Skeletal muscle satellite cell (primary cell): Measurements from ENCODE around the gene STARD13.
A peak's percentile ranks its signal among the peaks of the same experiment; 100 is the strongest.
"Not testable (repeated sequence)": the region's sequence is repeated elsewhere in the genome, so short reads cannot be mapped to it uniquely, and the experiment has no call there.

Experiments used
- H3K27me3 ChIP-seq: 2 replicates; pipeline ENCODE4 v1.7.0; 2013; ENCODE audit warnings: low read length; ENCODE audit not compliant: control insufficient read depth, insufficient read depth
- H3K36me3 ChIP-seq: 2 replicates; pipeline ENCODE4 v1.7.0; 2013; ENCODE audit warnings: mild to moderate bottlenecking, control low read depth, low read length; ENCODE audit not compliant: insufficient read depth
- H3K4me1 ChIP-seq: 2 replicates; pipeline ENCODE4 v1.7.0; 2013; ENCODE audit warnings: low read length; ENCODE audit not compliant: control insufficient read depth, insufficient read depth
- H3K4me2 ChIP-seq: 2 replicates; pipeline ENCODE4 v1.7.0; 2013; ENCODE audit warnings: mild to moderate bottlenecking, low read length
- H3K4me3 ChIP-seq: 2 replicates; pipeline ENCODE4 v1.7.0; 2013; ENCODE audit warnings: low read length
- H3K9ac ChIP-seq: 2 replicates; pipeline ENCODE4 v1.7.0; 2013; ENCODE audit warnings: mild to moderate bottlenecking, low read depth, low read length, moderate library complexity
- H3K9me3 ChIP-seq: replicated peaks from 2 replicates; pipeline ENCODE4 v1.7.0; 2013; ENCODE audit warnings: mild to moderate bottlenecking, control low read depth, low read length

STARD13 gene

DNA sequence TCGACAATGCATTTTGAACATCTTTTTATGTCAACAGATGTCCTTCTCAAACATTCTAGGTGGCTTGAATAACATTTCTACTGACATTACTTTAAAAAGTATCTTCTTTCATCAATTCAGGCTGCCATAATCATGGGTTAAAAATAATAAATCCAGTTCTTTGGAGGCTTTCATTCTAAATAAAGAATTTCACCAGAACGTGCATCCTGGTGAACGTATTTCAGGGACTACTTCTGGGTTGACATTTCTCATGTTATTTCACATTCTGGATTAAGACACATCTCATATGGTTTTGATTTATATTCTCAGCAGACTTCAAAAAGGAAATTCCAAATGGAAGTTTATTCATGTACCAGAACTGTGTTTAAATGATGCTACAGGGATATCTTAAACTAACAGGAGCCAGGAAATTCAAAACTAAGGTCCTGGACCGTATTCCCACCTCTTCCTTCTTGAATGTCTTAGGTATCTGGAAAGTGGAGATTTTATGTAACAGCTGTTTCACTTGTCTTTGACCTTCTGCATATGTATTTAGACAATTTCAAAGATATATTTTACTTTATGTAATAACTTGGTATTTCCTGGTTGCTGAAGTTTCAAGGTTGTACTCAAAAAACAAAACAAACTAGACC lies 107.2 kb downstream of the STARD13 start:
- peaks cover 38% of the 10 kb centered on the region for H3K4me1 ChIP-seq
- no peaks in the 10 kb centered on the region for H3K9me3 ChIP-seq
- H3K4me3 ChIP-seq: no peak overlapping the region
- no peaks in the 10 kb centered on the region for H3K27me3 ChIP-seq
- H3K4me2 ChIP-seq: no peak overlapping the region
- no peak overlapping the region for H3K9ac ChIP-seq
- H3K36me3 ChIP-seq: peaks cover 59% of the 10 kb centered on the region

DNA sequence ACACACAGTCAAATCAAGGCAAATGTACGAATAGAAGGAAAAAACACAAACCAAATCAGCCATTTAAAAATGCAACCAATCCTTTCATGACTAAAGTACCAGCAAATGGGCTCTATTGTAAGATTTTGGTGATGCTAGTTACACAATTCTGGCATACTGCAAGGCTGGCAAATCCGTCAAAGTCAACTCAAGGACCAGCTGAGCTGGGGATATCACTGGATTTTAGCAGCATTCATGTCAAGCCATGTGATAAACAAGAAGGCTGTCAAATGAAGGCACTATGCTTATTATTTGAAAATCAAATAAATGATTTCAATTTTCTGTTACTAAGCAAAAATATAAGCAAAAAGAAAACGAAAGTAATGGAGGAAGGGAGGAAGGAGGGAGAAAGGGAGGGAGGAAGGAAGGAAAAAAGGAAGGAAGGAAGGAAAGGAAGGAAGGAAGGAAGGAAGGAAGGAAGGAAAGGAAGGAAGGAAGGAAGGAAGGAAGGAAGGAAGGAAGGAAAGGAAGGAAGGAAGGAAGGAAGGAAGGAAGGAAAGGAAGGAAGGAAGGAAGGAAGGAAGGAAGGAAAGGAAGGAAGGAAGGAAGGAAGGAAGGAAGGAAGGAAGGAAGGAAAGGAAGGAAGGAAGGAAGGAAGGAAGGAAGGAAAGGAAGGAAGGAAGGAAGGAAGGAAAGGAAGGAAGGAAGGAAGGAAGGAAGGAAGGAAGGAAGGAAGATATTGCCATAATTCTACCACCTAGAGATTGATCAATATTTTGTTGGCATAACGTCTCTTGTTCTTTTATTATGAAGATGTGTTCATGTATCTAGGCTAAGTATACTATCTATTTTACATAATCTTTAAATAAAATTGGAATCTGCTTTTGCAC lies 108.0 kb downstream of the STARD13 start:
- H3K27me3 ChIP-seq, H3K4me2 ChIP-seq, H3K4me3 ChIP-seq, H3K9me3 ChIP-seq, H3K9ac ChIP-seq: not testable (repeated sequence)
- peaks cover 38% of the 10 kb centered on the region for H3K4me1 ChIP-seq
- H3K36me3 ChIP-seq: peaks cover 55% of the 10 kb centered on the region

DNA sequence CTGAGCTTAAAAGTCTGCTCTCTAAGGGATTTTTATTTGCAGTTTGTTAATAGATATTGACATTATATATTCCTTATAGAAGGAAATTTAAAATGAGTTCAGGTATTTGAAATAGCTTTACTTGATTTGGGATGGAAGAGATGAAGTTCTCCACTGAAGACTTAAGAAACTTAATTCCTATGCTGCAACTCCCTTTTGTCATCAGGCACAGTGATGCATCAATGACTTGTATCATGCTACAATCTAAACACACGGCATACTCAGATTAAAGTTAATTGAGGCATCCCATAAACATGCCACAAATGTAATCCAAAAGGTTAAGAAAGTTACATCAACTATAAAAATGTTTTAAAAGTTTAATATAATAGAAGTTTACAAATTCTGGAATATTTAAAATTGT lies 109.0 kb downstream of the STARD13 start:
- peaks cover 46% of the 10 kb centered on the region for H3K4me1 ChIP-seq

DNA sequence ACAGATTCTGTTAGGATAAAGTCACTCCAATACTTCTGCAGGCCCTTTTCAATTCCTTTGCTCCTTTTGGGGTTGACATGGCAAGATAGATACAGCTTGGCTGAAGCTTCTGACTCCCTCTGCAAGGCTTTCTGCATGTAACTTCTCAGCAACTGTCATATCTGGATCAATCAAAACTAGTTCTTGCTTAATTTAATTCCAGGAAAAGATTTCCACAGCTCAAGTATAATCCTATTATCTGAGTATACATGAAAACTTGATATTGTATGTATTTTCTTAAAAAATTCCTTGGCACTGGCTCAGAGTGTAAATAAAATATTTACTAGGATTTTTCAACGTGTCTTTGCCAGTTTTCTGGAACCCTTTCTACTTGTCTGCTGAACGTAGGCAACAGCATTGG lies 109.6 kb downstream of the STARD13 start:
- peaks cover 49% of the 10 kb centered on the region for H3K4me1 ChIP-seq
- H3K27me3 ChIP-seq: no peaks in the 10 kb centered on the region
- peaks cover 55% of the 10 kb centered on the region for H3K36me3 ChIP-seq
- no peak overlapping the region for H3K4me2 ChIP-seq
- H3K9me3 ChIP-seq: no peaks in the 10 kb centered on the region
- H3K9ac ChIP-seq: no peak overlapping the region
- H3K4me3 ChIP-seq: no peak overlapping the region

More for the DNA sequence above, 109.0 kb downstream of the STARD13 start:
- Histone ChIP-seq H3K36me3 (peaks cover 57% of the 10 kb centered on the region), H3K9me3 (no peaks in the 10 kb centered on the region), H3K4me2 (no peak overlapping the region), H3K4me3 (no peak overlapping the region), H3K9ac (no peak overlapping the region), H3K27me3 (no peaks in the 10 kb centered on the region)

DNA sequence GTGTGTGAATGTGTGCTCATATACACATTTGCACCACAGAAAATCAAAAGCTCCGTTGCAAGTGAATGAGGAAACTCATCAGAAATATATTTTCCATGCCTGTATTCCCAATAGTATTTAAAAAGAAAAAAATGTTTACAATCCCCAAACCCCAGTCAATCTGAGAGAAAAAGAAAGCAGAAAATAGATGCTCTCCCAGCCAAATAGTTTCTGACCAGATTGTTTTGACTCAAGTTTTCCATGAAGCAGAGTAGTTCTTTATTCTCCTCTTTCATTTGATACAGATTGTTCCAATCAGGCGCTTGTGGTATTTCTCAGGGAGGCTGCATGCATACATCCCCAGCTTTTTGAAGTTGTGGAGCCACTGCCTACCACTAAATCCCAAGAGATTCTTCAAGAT lies 110.6 kb downstream of the STARD13 start:
- no peak overlapping the region for H3K4me2 ChIP-seq
- no peaks in the 10 kb centered on the region for H3K9me3 ChIP-seq
- H3K9ac ChIP-seq: no peak overlapping the region
- H3K27me3 ChIP-seq: no peaks in the 10 kb centered on the region
- H3K4me1 ChIP-seq: peaks cover 60% of the 10 kb centered on the region
- H3K36me3 ChIP-seq: peaks cover 47% of the 10 kb centered on the region
- no peak overlapping the region for H3K4me3 ChIP-seq

DNA sequence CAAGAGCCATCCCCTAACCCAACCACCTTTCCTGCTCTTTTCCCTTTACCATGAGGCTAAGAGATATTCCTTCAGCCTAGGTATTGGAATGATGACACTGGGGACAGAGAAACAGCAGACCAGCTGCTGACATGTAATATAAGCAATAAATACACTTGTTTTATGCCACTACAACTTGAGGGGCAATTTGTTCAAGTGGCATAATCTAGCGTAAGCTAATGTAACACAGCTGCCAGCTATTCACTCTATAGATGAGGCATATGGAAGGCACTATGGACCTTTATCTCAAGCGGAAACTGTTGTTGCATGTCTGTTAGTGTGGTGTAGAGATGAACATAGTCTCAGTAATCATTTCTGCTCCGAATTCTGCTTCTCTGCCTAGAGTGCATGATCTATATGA lies 111.1 kb downstream of the STARD13 start:
- Histone ChIP-seq H3K4me3 (no peak overlapping the region), H3K27me3 (no peaks in the 10 kb centered on the region)

DNA sequence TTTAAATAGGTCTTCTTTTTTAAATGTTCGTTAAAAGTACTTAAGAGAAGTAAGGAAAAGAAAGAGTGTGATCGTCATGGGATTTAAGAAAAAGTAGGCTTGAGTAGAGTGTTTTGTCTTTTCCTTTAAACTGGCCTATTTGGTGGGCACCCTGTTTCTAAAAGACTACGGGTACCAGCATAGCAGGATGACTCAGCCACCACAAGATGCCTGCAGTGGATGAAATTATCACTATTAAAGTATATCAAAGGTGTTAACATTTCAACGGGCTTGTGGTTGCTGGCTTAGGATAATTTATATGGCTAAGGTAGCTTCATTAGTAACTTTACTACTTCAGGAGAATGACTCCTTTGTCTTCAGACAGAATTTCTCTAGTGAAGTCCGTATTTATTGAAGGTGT lies 112.6 kb downstream of the STARD13 start:
- peak overlapping the region; percentile 8 for H3K4me3 ChIP-seq
- H3K36me3 ChIP-seq: peaks cover 45% of the 10 kb centered on the region
- H3K9ac ChIP-seq: peak overlapping the region; percentile 76
- H3K4me1 ChIP-seq: peaks cover 80% of the 10 kb centered on the region
- H3K4me2 ChIP-seq: peak overlapping the region; percentile 48
- no peaks in the 10 kb centered on the region for H3K9me3 ChIP-seq
- H3K27me3 ChIP-seq: no peaks in the 10 kb centered on the region

More for the DNA sequence above, 111.1 kb downstream of the STARD13 start:
- Histone ChIP-seq H3K4me1 (peaks cover 64% of the 10 kb centered on the region), H3K4me2 (no peak overlapping the region), H3K36me3 (peaks cover 43% of the 10 kb centered on the region), H3K9ac (no peak overlapping the region), H3K9me3 (no peaks in the 10 kb centered on the region)

DNA sequence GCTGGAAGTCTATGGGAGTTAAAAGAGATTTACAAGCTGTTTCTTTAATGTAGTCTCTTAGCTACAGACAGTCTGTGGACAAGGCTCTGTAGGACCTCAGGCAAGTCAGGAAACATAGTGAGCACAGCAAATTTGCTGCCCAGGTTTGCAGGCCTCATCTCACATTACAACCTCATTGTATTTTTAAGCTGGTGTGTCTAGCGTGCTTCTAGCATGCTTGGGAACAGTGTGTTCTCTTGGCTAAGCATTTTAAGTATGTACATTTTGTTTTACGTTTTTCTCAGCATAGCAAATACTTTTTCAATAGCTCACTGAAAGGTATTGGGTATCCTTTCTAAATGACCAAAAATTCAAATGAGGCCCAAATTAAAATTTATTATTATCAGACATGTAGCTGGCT lies 113.2 kb downstream of the STARD13 start:
- Histone ChIP-seq H3K9me3 (no peaks in the 10 kb centered on the region), H3K9ac (peak overlapping the region; percentile 76), H3K27me3 (no peaks in the 10 kb centered on the region), H3K4me3 (no peak overlapping the region), H3K4me2 (peak overlapping the region; percentile 48), H3K36me3 (peaks cover 49% of the 10 kb centered on the region), H3K4me1 (peaks cover 85% of the 10 kb centered on the region)

DNA sequence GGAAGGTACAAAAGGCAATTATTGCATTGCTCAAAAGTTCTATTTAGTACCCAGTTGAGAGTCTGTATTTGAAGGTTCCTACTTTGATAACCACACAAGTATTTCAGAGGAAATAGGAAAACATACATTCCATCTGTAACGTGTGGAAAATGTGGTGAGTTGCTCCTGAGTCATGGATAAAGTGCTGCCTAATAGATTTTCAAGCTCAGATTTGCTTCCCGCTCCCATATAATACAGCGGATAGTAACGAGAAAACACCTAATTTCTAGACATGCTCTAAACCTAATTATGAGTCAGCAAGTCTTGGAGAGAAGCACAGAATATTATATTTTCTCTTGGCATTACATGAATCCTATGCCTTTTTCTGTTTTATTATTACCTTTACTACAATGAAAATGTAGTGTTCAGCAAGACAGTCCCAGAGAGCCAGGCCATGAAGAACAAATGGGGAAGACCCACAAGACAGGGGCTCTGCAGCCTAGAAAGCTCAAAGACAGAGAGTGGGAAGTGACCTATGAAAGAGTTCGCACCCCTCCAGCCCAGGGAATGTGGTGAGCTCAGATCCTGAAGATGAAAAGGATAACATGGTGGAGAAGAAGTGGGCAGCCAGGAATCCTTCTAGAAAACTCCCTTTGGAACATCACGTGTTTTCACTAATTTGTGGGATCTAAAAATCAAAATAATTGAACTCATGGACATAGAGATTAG lies 116.1 kb downstream of the STARD13 start:
- Histone ChIP-seq H3K4me2 (peak overlapping the region; percentile 67), H3K4me1 (peaks cover 73% of the 10 kb centered on the region), H3K9me3 (no peaks in the 10 kb centered on the region), H3K9ac (peak overlapping the region; percentile 82), H3K36me3 (peaks cover 62% of the 10 kb centered on the region), H3K27me3 (no peaks in the 10 kb centered on the region), H3K4me3 (peak overlapping the region; percentile 40)

DNA sequence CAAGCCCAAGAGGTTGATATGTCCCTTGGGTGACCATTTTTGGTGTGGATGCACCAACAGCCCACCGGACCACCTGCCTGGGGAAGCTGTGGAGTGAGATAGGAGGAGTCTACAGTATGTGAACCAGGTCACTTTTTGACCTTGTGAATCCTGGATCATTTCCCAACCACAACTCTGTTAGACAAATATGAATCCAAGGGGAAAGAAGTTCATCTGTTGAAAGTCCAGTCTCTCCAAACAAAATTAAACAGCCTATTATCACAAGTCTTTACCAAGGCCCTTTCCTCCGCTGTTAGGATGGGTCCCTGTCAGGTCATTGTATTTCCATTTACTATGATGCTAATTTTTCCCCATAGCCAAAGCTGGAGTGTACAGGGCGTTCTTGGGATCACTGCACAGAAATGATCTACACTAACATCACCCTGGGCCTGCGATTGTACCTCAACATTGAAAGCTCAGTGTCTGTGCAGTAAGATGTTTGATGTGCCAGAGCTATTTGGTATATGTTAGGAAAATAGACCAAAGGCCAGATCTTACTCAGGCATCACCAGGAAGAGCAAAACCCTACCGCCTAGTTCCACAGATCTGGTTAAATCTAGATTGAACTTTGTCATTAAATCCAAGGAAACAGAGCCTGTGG lies 117.1 kb downstream of the STARD13 start:
- Histone ChIP-seq H3K27me3 (no peaks in the 10 kb centered on the region), H3K9me3 (no peaks in the 10 kb centered on the region), H3K36me3 (peaks cover 63% of the 10 kb centered on the region), H3K4me1 (peaks cover 67% of the 10 kb centered on the region), H3K9ac (peak overlapping the region; percentile 82), H3K4me2 (peak overlapping the region; percentile 67), H3K4me3 (peak overlapping the region; percentile 30)

DNA sequence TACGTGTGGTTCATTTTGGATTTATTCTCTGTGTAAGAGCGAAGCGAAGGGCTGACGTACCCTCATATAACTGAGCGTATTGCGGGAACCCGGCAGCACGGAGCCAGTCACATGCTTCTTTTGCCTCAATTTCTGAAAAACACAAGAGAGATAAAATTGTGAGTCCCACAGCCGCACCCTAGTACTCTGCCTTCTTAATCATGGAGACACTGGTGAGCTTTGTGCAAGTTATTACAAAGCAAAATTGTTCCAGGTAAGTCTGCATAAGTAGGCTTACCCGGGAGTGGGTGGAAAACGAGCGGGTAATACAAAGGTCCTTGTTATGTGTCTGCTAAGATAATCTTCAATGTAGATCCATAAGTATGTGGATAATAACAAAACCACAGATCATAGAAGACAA lies 118.1 kb downstream of the STARD13 start:
- H3K4me2 ChIP-seq: no peak overlapping the region
- H3K4me1 ChIP-seq: peaks cover 58% of the 10 kb centered on the region
- H3K4me3 ChIP-seq: no peak overlapping the region
- no peaks in the 10 kb centered on the region for H3K9me3 ChIP-seq
- no peak overlapping the region for H3K9ac ChIP-seq
- H3K36me3 ChIP-seq: peaks cover 68% of the 10 kb centered on the region
- H3K27me3 ChIP-seq: no peaks in the 10 kb centered on the region
